ENCODE measurements around the gene ARFGAP2.

The ARFGAP2 gene

DNA sequence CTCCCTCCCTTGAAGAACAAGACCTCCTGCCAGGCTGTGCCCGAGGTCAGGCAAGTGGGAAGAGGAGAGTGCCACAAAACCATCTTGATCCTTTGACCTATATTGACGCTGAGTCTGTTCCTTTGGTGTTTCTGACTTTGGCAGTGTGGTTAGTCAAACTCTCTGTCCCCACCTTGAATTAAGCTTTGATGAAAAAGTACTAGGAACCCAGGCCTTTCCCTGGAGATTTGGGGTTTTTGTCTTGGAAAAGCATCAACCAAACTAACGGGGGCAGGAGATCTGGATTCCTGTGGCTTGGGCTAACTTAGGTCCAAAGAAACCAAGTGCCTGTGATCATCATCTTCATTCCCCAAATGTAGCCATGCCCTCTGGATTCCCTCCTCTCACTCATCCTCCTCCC, 40.4 kb downstream of the ARFGAP2 start:
- Histone ChIP-seq H3K27ac (ENCODE audit: low read length) (no peak overlapping the region), H3K9me2 (replicated peaks; ENCODE audit: insufficient read depth, low read length) (no peaks in the 10 kb centered on the region), H3K9ac (ENCODE audit: low read length) (no peak overlapping the region), H3K79me2 (ENCODE audit: low read length) (no peaks in the 10 kb centered on the region), H3K4me1 (ENCODE audit: low read length) (no peaks in the 10 kb centered on the region), H3K27me3 (replicated peaks; ENCODE audit: insufficient read depth, low read length) (no peaks in the 10 kb centered on the region), H2AFZ (ENCODE audit: low read length) (no peak overlapping the region), H3K9me3 (replicated peaks; ENCODE audit: insufficient read depth, low read length) (no peaks in the 10 kb centered on the region), H4K20me1 (ENCODE audit: insufficient read depth, low read length) (no peaks in the 10 kb centered on the region), H3K4me2 (ENCODE audit: low read depth, low read length) (no peak overlapping the region), H3K4me3 (ENCODE audit: low read length) (no peak overlapping the region), H3K36me3 (replicated peaks; ENCODE audit: insufficient read depth, low read length) (no peaks in the 10 kb centered on the region), H3F3A (ENCODE audit: insufficient read depth, low read length) (no peaks in the 10 kb centered on the region)
- TF ChIP-seq, protein P1, sequence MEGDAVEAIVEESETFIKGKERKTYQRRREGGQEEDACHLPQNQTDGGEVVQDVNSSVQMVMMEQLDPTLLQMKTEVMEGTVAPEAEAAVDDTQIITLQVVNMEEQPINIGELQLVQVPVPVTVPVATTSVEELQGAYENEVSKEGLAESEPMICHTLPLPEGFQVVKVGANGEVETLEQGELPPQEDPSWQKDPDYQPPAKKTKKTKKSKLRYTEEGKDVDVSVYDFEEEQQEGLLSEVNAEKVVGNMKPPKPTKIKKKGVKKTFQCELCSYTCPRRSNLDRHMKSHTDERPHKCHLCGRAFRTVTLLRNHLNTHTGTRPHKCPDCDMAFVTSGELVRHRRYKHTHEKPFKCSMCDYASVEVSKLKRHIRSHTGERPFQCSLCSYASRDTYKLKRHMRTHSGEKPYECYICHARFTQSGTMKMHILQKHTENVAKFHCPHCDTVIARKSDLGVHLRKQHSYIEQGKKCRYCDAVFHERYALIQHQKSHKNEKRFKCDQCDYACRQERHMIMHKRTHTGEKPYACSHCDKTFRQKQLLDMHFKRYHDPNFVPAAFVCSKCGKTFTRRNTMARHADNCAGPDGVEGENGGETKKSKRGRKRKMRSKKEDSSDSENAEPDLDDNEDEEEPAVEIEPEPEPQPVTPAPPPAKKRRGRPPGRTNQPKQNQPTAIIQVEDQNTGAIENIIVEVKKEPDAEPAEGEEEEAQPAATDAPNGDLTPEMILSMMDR (IDR thresholded peaks at IDR 0.05; ENCODE audit: low read length): no peak
- TF ChIP-seq EZH2 (optimal IDR thresholded peaks at IDR 0.05; ENCODE audit: low read depth, low read length): no peak
- no peak for TF ChIP-seq EZH2phosphoT487 (IDR thresholded peaks at IDR 0.05; ENCODE audit: low read length)
- no peak for DNase-seq

DNA sequence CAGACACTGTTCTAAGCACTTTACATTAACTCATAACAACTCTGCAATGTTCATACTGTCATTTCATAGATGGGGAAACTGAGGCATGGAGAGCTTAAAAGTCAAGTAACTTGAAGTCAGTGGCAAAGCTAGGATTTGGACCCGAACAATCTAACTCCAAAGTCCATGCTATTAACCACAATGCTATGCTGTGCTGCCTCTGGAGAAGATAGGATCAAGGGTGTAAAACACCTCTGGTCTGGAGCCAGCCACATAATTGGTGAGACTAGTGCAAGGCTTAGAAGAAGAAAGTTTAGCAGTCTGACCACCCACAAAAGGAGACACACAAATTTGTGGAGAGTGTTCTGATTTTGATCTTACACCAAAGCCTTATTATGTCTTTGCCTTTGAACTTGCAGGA, 43.7 kb downstream of the ARFGAP2 start:
- Histone ChIP-seq H3K4me1 (ENCODE audit: low read length) (no peaks in the 10 kb centered on the region), H3K27me3 (replicated peaks; ENCODE audit: insufficient read depth, low read length) (no peaks in the 10 kb centered on the region), H3K9me3 (replicated peaks; ENCODE audit: insufficient read depth, low read length) (no peaks in the 10 kb centered on the region), H3K79me2 (ENCODE audit: low read length) (no peaks in the 10 kb centered on the region), H3K4me3 (ENCODE audit: low read length) (no peak overlapping the region), H3K36me3 (replicated peaks; ENCODE audit: insufficient read depth, low read length) (no peaks in the 10 kb centered on the region), H3K4me2 (ENCODE audit: low read depth, low read length) (no peak overlapping the region), H3K27ac (ENCODE audit: low read length) (no peak overlapping the region), H3F3A (ENCODE audit: insufficient read depth, low read length) (no peaks in the 10 kb centered on the region), H3K9ac (ENCODE audit: low read length) (no peak overlapping the region), H4K20me1 (ENCODE audit: insufficient read depth, low read length) (no peaks in the 10 kb centered on the region), H2AFZ (ENCODE audit: low read length) (no peak overlapping the region), H3K9me2 (replicated peaks; ENCODE audit: insufficient read depth, low read length) (no peaks in the 10 kb centered on the region)
- TF ChIP-seq, protein P1 (IDR thresholded peaks at IDR 0.05; ENCODE audit: low read length): no peak
- TF ChIP-seq EZH2phosphoT487 (IDR thresholded peaks at IDR 0.05; ENCODE audit: low read length) (no peak), EZH2 (optimal IDR thresholded peaks at IDR 0.05; ENCODE audit: low read depth, low read length) (no peak)
- DNase-seq: no peak

DNA sequence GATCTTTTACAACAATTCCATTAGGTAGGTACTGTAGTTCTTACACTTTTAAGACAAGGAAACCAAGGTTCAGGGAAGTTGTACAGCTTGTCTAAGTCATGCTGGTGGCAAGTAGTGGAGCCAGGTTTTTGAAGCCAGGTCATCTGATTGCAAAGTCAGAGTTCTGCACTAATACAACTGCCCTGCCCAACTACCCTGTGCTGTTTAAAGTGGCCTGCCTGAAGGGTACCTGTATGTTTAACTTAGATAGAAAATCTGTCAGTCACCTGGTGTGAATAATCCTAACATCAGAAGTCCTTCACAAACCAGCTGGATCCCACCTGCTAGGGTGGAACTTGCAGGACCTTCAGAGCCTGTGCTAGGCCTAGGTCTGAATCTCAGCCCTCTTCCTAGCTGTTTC, 44.2 kb downstream of the ARFGAP2 start:
- Histone ChIP-seq H3K4me1 (ENCODE audit: low read length) (no peaks in the 10 kb centered on the region), H3F3A (ENCODE audit: insufficient read depth, low read length) (no peaks in the 10 kb centered on the region), H3K9me2 (replicated peaks; ENCODE audit: insufficient read depth, low read length) (no peaks in the 10 kb centered on the region), H3K4me3 (ENCODE audit: low read length) (no peak overlapping the region), H3K27me3 (replicated peaks; ENCODE audit: insufficient read depth, low read length) (no peaks in the 10 kb centered on the region), H3K9me3 (replicated peaks; ENCODE audit: insufficient read depth, low read length) (no peaks in the 10 kb centered on the region), H4K20me1 (ENCODE audit: insufficient read depth, low read length) (no peaks in the 10 kb centered on the region), H3K36me3 (replicated peaks; ENCODE audit: insufficient read depth, low read length) (no peaks in the 10 kb centered on the region), H3K9ac (ENCODE audit: low read length) (no peak overlapping the region), H3K27ac (ENCODE audit: low read length) (no peak overlapping the region), H3K4me2 (ENCODE audit: low read depth, low read length) (no peak overlapping the region), H3K79me2 (ENCODE audit: low read length) (no peaks in the 10 kb centered on the region), H2AFZ (ENCODE audit: low read length) (no peak overlapping the region)
- no peak for DNase-seq
- TF ChIP-seq, protein P1 (IDR thresholded peaks at IDR 0.05; ENCODE audit: low read length): no peak
- TF ChIP-seq EZH2phosphoT487 (IDR thresholded peaks at IDR 0.05; ENCODE audit: low read length): no peak
